DMS 273 treated with DMSO at 0.1 percent for 48 hours (cell line): ENCODE data around the gene SESN1.

Experiments
- DNase-seq: peaks from one replicate; lab custom pipeline; 2025; lab: John Stamatoyannopoulos, UW

The SESN1 gene

GRCh38 chr6:108959972-108960582 is 134.6 kb downstream of the SESN1 start:
- DNase-seq: no peak

GRCh38 chr6:108958900-108959770 is 135.5 kb downstream of the SESN1 start:
- DNase-seq: no peak

GRCh38 chr6:108957221-108957620 is 137.4 kb downstream of the SESN1 start:
- DNase-seq: no peak

GRCh38 chr6:108955329-108955949 is 139.2 kb downstream of the SESN1 start:
- no peak for DNase-seq

GRCh38 chr6:108953681-108954080 is 141.0 kb downstream of the SESN1 start:
- DNase-seq: no peak

GRCh38 chr6:108952776-108953486 is 141.7 kb downstream of the SESN1 start:
- DNase-seq: no peak

- DNase-seq: no peak
These were observed 143.2 kb downstream of the SESN1 start for GRCh38 chr6:108951351-108951953.

GRCh38 chr6:108948181-108948661 is 146.4 kb downstream of the SESN1 start:
- peak; percentile 85 for DNase-seq

GRCh38 chr6:108947114-108947854 is 147.4 kb downstream of the SESN1 start:
- DNase-seq: peak; percentile 91

- DNase-seq: peak; percentile 61
These were observed 148.0 kb downstream of the SESN1 start for GRCh38 chr6:108946695-108947094.

- DNase-seq: peak; percentile 52
These were observed 148.9 kb downstream of the SESN1 start for GRCh38 chr6:108945681-108946159.

- DNase-seq: peak; percentile 87
These were observed 149.7 kb downstream of the SESN1 start for GRCh38 chr6:108944707-108945680.

- DNase-seq: peak; percentile 13
These were observed 150.6 kb downstream of the SESN1 start for GRCh38 chr6:108944071-108944470.

GRCh38 chr6:108942556-108943492 is 151.8 kb downstream of the SESN1 start:
- DNase-seq: no peak

- DNase-seq: no peak
These were observed 152.8 kb downstream of the SESN1 start for GRCh38 chr6:108941859-108942258.

- no peak for DNase-seq
These were observed 153.4 kb downstream of the SESN1 start for GRCh38 chr6:108941281-108941680.

- no peak for DNase-seq
These were observed 153.9 kb downstream of the SESN1 start for GRCh38 chr6:108940741-108941140.

- DNase-seq: no peak
These were observed 157.5 kb downstream of the SESN1 start for GRCh38 chr6:108937170-108937569.
